Calu3 (cell line): ENCODE data around the gene MAST3. TPM values are rescaled to one million over a fixed set of nuclear protein-coding genes. Genes with fewer than 3 reads are reported as not detected.

Experiments
- BruUV-seq: library from RNA; stranded (reverse); fragments of 400-500 nt; replicated peaks from 2 replicates; lab custom pipeline; 2021; lab: Mats Ljungman, UMichigan
- CTCF ChIA-PET: fragments of 300-600 bp; sonication (Branson Sonifier 250); formaldehyde crosslinking; loops from one replicate; lab custom pipeline; 2022; ENCODE audit warnings: antibody characterized with exemption; lab: Charles Lee
- DNase-seq: peaks from one replicate; pipeline ENCODE4 v3.0.0; 2022
- H3K27ac Mint-ChIP-seq: one replicate; pipeline ENCODE4 v1.8.0; 2022; ENCODE audit warnings: mixed read lengths; ENCODE audit not compliant: unreplicated experiment
- H3K27me3 Mint-ChIP-seq: one replicate; pipeline ENCODE4 v1.8.0; 2022; ENCODE audit warnings: mixed read lengths; ENCODE audit not compliant: unreplicated experiment
- H3K36me3 Mint-ChIP-seq: one replicate; pipeline ENCODE4 v1.8.0; 2022; ENCODE audit warnings: mild to moderate bottlenecking, moderate library complexity, mixed read lengths; ENCODE audit not compliant: insufficient read depth, unreplicated experiment
- H3K4me1 Mint-ChIP-seq: one replicate; pipeline ENCODE4 v1.8.0; 2022; ENCODE audit warnings: mild to moderate bottlenecking, low read depth, mixed read lengths; ENCODE audit not compliant: unreplicated experiment
- H3K4me3 Mint-ChIP-seq: one replicate; pipeline ENCODE4 v1.8.0; 2022; ENCODE audit warnings: mild to moderate bottlenecking, low read depth, moderate library complexity, mixed read lengths; ENCODE audit not compliant: unreplicated experiment
- H3K9me3 Mint-ChIP-seq: one replicate; pipeline ENCODE4 v1.8.0; 2022; ENCODE audit warnings: low read depth, mixed read lengths; ENCODE audit not compliant: unreplicated experiment
- intact Hi-C: fragments of 100-400 bp; cut with micrococcal nuclease; formaldehyde crosslinking; loops from one replicate; pipeline ENCODE4 v1.10.0; 2022; ENCODE audit not compliant: unreplicated experiment
- total RNA-seq: library from RNA; stranded (reverse); gene quantifications from 2 replicates; pipeline ENCODE4 v1.2.3, GENCODE V29; 2022
- TF ChIP-seq, protein P1 (sequence below): fragments of 200-600 bp; IDR thresholded peaks from one replicate; pipeline ENCODE4 v1.8.0; 2022; ENCODE audit warnings: antibody characterized with exemption; ENCODE audit not compliant: unreplicated experiment

Gene MAST3
- total RNA-seq, 1 experiment from 2014 or later: 5.9 TPM

GRCh38 chr19:18174983-18175382 is 77.4 kb downstream of the MAST3 start:
- CTCF ChIA-PET: no interaction called here
- Mint-ChIP-seq H3K4me3 (no peak overlapping the region), H3K27ac (no peak overlapping the region), H3K4me1 (no peaks in the 10 kb centered on the region), H3K27me3 (no peaks in the 10 kb centered on the region), H3K9me3 (no peaks in the 10 kb centered on the region), H3K36me3 (peaks cover 27% of the 10 kb centered on the region)
- DNase-seq: no peak
- intact Hi-C loops: no loop called here
- no TSS peak for BruUV-seq
- TF ChIP-seq, protein P1, sequence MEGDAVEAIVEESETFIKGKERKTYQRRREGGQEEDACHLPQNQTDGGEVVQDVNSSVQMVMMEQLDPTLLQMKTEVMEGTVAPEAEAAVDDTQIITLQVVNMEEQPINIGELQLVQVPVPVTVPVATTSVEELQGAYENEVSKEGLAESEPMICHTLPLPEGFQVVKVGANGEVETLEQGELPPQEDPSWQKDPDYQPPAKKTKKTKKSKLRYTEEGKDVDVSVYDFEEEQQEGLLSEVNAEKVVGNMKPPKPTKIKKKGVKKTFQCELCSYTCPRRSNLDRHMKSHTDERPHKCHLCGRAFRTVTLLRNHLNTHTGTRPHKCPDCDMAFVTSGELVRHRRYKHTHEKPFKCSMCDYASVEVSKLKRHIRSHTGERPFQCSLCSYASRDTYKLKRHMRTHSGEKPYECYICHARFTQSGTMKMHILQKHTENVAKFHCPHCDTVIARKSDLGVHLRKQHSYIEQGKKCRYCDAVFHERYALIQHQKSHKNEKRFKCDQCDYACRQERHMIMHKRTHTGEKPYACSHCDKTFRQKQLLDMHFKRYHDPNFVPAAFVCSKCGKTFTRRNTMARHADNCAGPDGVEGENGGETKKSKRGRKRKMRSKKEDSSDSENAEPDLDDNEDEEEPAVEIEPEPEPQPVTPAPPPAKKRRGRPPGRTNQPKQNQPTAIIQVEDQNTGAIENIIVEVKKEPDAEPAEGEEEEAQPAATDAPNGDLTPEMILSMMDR: no peak

DNA sequence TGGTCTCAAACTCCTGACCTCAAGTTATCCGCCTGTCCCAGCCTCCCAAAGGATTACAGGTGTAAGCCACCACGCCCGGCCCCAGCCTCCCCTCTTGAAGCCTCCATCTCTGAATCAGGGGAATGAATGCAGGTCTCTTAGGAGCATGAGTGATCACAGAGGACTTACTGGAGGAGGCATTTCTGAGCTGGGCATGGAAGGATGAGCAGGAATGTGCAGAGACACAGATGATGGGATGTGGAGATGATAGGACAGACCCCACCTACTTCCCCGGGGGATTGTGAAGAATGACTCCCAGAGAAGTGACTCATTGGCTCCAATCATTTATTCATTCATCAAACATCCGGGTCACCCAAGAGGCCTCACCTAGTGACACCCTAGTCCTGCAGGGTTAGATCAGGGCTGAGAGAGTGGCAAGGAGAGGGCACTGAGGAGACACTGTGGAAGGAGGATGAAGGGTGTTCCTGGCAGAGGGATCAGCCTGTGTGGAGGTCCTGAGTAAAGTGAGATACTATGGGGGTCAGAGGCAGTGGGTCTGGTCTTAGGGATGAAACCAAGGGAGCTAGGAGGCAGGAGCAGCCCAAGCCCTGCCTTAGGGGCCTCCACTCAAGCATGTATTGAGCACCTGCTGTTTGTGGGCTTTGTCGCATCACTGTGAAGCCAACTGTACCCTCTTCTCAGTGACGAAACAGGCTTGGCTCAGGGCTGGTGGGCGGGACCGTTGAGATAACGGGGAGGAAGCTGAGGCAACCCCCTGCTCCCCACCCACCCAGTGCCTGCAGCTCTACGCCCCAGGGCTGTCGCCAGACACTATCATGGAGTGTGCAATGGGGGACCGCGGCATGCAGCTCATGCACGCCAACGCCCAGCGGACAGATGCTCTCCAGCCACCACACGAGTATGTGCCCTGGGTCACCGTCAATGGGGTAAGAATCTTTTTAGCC is 79.1 kb downstream of the MAST3 start:
- H3K4me3 Mint-ChIP-seq: no peak overlapping the region
- TF ChIP-seq, protein P1: no peak
- no peaks in the 10 kb centered on the region for H3K4me1 Mint-ChIP-seq
- no TSS peak for BruUV-seq
- H3K36me3 Mint-ChIP-seq: peaks cover 23% of the 10 kb centered on the region
- no peak for DNase-seq
- no peak overlapping the region for H3K27ac Mint-ChIP-seq
- intact Hi-C loops: no loop called here
- H3K27me3 Mint-ChIP-seq: no peaks in the 10 kb centered on the region
- CTCF ChIA-PET: no interaction called here
- no peaks in the 10 kb centered on the region for H3K9me3 Mint-ChIP-seq

DNA sequence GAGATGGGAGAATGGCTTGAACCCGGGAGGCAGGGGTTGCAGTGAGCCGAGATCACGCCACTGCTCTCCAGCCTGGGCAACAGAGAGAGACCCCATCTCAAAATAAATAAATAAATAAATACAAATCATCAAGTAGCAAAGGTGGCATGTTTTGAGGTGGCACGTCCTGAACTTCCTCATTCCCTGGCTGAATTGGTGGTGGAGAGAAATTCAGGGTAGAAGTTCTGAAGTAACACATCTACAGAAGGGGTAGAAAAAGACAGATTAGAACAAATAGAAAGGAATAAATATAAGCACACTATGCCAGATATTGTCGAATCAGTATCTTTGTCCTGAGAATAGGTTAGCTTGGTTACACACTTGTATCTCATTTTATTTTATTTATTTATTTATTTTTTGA is 82.4 kb downstream of the MAST3 start:
- no peaks in the 10 kb centered on the region for H3K4me1 Mint-ChIP-seq
- H3K36me3 Mint-ChIP-seq: peaks cover 4% of the 10 kb centered on the region
- CTCF ChIA-PET: no interaction called here
- intact Hi-C loops: no loop called here
- TF ChIP-seq, protein P1: no peak
- H3K27ac Mint-ChIP-seq: no peak overlapping the region
- no TSS peak for BruUV-seq
- H3K9me3 Mint-ChIP-seq: no peaks in the 10 kb centered on the region
- H3K27me3 Mint-ChIP-seq: no peaks in the 10 kb centered on the region
- no peak for DNase-seq
- no peak overlapping the region for H3K4me3 Mint-ChIP-seq

GRCh38 chr19:18183529-18183928 is 86.0 kb downstream of the MAST3 start:
- Mint-ChIP-seq H3K27ac (no peak overlapping the region), H3K9me3 (no peaks in the 10 kb centered on the region), H3K4me3 (no peak overlapping the region), H3K27me3 (no peaks in the 10 kb centered on the region), H3K4me1 (no peaks in the 10 kb centered on the region), H3K36me3 (no peaks in the 10 kb centered on the region)
- DNase-seq: no peak
- no TSS peak for BruUV-seq
- TF ChIP-seq, protein P1: no peak
- CTCF ChIA-PET: no interaction called here
- intact Hi-C loops: no loop called here
